Activated CD4-positive, CD25-positive, alpha-beta regulatory T cell treated with anti-CD3 and anti-CD28 coated beads, Interleukin-2, amount 50 U/mL, for 24 hours (primary cell): Measurements from ENCODE around the gene ADRA1B.
A peak's percentile ranks its signal among the peaks of the same experiment; 100 is the strongest.

Source experiments
- ATAC-seq, 2 donors: fragments of 150-1000 bp; cut with Tn5 transposase; one replicate each; pipeline ENCODE4 v1.10.0; 2021; ENCODE audit warnings: mild to moderate bottlenecking in 1 of 2, moderate library complexity in 1 of 2

The ADRA1B gene

DNA sequence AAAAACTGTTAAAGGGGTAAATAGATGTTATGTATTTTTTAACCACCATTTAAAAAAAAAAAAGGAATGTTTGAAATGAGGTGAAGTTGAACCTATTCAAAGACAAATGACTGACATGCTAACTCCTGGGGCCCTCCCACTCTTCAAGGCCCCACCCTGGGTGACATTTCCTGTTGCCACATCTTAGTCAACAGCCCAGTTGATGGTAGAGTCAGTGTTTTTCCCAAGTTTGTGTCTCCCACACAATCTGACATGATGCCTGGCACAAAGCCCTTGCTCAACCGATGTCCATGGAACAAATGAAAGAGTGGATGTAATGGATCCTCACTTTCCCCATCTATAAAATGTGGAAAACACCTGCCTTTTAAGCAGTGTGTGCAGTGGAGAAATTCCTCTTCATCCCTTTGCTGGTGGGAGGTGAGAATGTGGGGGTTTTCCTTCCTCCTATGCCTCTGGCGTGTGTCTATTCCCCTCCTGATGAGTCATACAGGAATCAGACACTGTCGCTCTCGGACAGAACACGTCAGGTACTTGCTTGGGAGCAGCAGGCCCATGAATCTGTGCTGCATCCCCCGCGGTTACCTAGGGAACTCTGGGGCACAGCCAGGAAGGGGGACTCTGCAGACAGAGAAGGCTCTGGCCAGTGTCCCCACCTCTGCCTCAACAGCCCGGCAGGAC lies 13.7 kb upstream of the ADRA1B start:
- ATAC-seq = no peak

DNA sequence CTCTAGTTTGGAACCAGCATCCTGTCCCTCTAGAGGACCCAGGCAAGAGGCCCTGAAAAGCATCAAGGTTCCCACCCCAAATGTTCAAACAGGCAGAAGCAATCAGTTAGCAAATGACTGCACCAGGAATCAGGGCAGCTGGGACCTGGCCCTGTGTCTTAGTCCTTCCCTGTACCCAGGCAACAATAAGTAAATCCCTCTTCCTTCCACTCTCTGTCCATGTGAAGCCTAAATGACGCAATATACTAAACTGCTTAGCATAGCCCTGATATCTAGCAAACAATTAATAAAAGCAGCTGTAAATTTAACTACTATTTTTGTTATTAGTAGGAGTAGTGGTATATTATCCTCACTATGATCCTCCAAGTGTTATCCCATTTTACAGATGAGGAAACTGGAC lies 13.2 kb upstream of the ADRA1B start:
- no peak for ATAC-seq

DNA sequence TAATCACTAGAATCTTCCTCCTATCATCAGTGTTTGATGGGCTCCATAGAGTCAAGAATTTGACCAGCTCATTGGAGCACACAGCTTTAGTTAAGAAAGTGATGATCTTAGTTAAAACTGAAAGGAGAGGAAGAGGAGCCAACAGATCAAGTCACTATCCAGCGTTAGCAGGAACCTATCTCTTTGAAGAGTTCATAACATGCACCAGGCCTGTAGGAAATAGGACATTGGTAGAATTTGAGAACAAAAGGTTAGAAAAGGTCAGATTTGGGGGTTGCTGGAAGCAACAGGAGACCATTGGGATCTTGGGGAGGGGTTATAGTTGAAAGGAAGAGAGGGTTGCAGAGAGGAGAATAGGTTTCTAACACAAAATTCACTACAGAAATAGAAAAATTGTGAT lies 11.4 kb upstream of the ADRA1B start:
- no peak for ATAC-seq

DNA sequence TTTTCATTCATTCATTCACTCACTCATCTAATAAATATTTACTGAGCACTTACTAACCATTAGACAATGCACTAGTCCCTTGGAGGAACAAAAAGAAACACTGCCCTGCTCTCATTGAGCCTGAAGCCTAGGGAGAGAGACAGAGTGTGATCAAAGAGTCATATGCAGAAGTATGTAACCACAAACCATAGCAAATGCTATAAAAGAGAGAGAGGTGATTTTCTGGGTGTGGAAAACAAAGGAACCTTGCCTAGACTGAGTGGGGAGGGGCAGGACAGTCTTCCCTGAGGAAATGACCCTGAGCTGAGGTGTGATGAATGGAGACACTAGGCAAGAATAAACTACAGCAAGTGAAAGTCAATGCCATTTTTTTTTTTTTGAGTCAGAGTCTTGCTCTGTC lies 10.8 kb upstream of the ADRA1B start:
- peak in 1 of 2 donors; percentile 32 for ATAC-seq

DNA sequence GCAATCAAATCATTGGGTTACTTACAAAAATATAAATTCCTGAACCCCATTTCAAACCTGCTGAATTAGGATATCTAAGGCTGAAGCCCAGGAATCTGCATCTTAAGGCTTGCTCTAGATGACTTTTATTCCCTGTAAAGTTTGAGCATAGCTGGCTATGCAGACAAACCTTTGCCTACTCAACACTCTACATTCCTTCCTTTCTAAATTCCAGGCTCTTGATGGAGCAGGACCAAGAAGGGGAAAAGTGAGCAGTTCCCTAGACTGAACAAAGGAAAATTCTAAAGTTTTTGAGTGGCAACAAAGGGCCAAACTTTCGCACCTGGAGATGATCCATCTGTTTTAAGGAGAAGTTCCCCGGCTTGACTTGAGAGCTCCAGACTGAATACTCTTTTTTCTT lies 9.8 kb upstream of the ADRA1B start:
- ATAC-seq = no peak

DNA sequence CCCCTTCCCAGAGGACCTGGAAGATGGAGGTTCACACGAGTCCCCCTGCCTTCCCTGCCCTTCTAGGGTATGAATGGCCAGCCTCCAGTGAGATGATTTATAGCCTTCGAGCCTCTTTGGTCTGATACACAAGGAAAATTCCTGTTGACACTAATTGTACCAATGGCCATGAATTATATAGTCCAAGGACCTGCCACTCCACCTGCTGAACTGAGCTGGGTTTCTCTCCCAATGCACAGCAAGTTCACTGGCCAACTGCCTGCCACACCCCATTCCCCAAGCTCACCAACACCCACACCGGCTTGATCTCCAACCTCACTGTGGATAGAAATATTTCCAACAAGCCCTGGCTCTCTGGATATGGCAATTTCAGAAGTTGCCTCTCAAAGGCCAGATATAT lies 9.3 kb upstream of the ADRA1B start:
- ATAC-seq = no peak

DNA sequence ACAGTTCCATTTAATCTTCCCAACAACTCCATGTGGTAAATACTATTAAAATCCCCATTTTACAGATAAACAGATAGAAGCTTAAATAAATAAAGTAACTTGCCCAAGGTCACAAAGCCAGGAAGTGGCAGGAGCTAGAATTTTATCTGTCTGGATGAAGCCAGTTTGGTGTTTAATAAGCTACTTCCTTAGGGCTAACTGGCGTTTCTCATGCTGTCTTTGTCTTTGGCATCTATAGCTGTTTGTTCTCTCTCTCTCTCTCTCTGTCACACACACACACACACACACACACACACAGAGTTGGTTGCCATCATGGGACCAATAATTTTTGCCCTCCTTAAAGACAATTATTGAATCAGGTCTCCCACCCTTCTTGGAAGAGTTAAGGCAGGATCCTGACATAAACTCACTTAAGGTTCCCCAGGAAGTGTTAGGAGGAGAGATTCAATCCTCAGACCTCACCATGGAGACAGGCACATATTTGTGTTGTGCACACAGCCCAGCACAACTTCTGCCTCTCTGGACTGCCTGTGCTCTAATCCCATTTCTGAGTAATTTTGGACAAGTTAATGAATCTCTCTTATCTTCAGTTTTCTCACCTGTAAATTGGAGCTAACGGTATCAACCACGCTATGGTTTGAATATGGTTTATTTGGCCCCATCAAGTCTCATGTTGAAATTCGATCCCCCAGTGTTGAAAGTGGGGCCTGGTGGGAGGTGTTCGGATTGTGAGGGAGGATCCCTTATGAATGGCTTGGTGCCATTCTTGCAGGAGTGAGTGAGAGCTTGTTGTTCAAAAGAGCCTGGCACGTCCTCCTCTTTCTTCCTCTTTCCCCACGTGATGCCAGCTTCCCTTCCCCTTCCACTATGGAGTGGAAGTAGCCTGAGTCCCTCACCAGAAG lies 8.3 kb upstream of the ADRA1B start:
- ATAC-seq = no peak

DNA sequence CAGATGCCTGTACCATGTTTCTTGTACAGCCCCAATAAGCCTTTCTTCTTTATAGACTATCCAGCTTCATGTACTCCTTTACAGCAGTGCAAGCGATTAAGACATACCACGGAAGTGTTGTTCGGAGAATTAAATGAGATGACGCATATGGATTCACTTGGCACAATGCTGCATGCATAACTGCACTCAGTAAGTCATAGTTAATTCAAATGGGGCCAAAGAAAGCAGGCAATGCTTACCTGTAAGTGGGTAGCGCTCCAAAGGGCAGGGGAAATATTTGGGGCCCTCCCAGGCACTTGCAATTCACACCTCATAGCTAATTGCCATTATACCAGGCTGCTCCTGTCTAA lies 7.7 kb upstream of the ADRA1B start:
- no peak for ATAC-seq

DNA sequence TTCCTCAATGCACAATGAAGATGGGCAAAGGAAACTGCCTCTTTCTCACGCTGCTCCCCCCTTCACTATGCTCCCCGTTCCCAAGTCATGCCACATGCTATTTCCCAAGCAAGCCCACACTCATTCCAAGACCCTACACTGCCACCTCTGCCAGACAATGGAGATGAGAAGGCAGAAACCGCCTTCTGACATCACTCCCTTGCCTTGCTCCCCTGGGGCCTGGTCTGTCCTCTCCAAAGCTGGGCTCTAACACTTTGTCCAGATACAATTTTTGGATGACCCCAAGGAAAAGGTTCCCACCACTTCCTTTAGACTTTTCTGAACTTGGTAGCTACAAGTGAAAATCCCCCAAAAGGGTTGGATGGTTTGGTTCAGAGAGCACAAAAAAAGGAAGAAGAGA lies 7.2 kb upstream of the ADRA1B start:
- ATAC-seq = no peak

DNA sequence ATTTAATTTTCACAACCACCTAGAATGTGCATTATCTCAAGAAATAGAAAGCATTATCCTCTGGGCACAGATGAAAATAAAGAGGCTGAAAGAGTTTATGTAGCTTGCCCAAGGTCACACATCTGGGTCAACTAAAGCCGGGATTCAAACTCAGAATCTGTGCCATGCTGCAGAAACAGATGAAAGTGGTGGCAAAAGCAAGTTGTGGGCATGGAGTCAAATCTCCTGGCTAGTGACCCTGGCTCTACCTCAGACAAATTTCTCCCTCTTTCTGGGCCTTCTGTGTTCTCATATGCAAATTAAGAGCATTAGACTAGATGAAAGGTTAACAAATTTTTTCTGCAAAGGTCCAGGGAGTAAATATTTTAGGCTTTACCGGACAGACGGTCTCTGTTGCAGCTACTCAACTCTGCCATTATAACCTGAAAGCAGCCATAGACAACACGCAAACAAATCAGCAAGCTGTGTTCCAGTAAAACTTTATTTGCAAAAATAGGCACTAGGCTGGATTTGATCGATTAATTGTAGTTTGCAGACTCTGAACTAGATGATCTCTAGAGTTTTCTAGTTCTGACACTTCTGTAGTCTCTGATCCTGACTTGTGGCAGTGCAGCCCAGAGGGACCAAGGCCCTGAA lies 6.0 kb upstream of the ADRA1B start:
- ATAC-seq = no peak

DNA sequence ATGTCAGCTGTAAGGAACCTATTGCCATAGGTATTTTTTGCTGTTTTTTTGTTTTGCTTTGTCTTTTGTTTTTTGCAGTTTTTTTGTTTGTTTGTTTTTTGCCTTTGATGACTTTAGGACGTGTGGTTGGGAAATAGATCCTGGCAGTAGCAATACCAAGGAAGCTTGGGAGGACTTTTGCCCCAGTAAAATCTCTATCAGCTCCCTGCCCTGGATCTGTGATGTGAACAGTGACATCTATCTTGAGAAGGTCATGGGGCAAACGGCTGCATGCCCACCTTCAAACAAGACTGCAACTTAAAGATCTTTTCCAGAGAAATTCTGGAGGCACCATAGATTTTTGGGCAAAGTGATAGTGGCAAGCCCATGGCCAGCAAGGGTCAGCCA lies 5.4 kb upstream of the ADRA1B start:
- no peak for ATAC-seq

DNA sequence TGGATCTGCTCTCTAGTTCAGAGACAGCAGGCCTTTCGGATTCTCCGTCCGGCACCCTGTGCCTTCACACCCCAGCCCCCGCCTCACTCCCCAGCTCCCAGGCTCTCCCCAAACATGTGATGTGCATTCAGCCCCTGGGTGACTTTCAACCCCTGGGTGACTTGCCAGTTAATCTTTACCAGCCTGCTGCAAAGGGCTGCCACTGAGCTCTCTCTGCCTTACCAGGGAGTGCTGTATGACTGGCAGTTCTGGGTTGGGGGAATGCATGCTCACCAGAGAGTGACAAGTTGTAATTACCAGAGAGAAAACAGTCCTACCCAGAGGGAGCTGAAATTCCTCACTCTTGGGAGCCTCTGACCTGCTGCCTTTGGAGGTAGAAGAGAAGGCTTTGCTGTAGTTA lies 4.9 kb upstream of the ADRA1B start:
- no peak for ATAC-seq

DNA sequence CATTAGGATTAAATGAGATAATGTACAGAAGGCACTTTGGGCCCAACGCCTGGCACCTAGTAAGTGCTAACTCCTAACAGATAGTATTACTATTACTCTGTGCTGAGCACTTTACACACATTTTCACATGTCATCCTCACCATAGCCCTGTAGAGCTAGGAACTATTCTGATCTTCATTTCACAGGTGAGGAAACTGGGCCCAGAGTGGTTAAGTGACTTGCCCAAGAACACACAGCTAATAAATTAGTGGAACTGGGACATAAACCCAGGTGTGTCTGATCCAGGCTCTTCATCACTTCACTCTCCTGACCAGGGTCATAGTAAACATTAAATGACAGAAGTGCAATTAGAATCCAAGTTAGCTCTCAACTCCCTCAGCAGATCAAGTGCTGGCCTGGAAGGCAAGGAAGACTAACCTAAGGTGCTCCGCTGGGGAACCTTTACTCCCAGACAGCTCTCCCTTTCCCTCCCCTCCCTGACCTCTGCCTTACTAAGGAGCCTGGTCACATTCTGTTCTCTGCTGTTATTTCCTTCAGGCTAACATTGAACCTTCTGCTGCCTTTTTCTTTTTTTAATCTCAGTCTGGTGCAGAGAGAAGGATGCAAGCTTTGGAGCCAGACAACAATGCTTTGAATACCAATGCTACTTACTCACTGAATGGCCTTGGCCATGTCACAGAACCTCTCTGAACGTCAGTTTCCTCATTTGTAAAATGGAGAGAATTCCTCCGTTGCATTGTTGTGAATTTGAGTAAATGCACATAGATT lies 4.1 kb upstream of the ADRA1B start:
- ATAC-seq = no peak

DNA sequence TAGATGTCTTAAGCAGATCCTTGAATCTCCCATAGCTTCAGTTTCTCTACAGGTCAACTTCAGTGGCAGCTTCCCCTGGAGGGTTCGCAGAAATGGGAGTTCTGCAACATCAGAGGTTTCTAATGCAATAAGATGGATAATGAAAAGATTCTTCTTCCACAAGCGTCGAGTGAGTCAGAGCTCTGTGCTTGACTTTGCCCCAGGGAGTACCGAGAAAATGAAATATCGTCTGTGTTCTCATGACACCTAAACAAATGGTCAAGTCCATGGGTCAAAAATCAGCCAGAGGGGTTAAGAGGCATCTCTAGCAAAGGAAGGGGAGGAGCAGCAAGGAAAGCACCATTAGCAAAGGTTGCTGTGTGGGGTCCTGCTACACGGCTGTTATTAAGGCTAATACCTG lies 3.2 kb upstream of the ADRA1B start:
- no peak for ATAC-seq

DNA sequence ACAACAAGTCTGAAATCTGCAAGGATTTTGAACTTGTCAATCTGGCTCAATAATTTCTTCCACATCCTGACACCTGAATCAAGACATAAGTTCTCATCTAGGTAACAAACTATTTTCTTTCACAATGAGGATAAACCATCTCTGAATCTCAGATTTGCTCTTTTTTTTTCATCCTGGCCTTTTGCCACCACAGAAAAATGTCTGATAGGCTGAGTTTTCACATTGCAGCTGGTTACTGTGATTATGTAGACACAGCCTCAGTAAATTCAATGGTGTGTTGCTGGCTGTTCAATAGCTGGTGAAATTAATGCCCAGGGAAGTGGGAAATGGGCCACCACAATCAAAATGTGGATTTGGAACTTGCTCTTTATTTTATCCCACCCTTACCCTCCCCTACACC lies 2.8 kb upstream of the ADRA1B start:
- ATAC-seq = no peak

DNA sequence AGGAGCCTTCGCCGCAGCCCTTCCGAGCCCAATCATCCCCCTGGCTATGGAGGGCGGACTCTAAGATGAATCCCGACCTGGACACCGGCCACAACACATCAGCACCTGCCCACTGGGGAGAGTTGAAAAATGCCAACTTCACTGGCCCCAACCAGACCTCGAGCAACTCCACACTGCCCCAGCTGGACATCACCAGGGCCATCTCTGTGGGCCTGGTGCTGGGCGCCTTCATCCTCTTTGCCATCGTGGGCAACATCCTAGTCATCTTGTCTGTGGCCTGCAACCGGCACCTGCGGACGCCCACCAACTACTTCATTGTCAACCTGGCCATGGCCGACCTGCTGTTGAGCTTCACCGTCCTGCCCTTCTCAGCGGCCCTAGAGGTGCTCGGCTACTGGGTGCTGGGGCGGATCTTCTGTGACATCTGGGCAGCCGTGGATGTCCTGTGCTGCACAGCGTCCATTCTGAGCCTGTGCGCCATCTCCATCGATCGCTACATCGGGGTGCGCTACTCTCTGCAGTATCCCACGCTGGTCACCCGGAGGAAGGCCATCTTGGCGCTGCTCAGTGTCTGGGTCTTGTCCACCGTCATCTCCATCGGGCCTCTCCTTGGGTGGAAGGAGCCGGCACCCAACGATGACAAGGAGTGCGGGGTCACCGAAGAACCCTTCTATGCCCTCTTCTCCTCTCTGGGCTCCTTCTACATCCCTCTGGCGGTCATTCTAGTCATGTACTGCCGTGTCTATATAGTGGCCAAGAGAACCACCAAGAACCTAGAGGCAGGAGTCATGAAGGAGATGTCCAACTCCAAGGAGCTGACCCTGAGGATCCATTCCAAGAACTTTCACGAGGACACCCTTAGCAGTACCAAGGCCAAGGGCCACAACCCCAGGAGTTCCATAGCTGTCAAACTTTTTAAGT lies 819 bp downstream of the ADRA1B start:
- ATAC-seq = no peak

DNA sequence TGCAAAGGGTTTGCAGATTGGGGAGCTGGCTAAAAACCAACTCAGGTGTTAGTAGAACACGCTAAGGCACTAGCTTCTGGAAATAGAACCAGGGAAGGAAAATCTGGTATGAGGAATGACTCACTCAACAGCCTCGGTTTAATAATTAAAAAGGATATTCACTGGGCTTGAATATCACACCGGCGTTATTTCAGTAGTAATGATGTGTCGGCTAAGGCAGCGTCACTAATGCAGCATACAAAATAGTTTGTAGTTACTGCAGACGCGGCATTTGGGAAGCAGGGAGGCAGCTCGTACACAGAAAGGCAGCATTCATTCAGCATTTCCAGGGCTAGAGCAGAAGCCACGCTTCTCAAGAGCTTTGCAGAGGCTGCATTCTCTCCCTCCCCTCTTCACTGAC lies 1.7 kb downstream of the ADRA1B start:
- ATAC-seq = no peak

DNA sequence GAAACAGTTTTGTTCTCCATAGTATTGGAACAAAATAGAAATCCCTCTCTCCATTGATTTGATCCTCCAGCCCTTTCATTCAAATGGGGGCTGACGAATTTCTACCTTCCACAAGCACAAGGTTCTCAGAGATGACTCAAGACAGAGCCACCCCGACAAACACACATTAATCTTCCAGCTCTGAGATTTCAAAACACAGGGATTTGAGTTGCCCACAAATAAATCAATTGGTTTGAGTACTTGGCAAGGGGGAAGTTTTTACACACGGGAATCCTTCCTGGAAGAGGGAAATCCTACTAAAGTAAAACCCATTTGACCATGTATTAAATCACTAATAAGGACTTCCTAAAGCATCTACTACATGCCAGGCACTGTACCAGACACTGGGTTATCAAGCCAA lies 5.4 kb downstream of the ADRA1B start:
- ATAC-seq = no peak

DNA sequence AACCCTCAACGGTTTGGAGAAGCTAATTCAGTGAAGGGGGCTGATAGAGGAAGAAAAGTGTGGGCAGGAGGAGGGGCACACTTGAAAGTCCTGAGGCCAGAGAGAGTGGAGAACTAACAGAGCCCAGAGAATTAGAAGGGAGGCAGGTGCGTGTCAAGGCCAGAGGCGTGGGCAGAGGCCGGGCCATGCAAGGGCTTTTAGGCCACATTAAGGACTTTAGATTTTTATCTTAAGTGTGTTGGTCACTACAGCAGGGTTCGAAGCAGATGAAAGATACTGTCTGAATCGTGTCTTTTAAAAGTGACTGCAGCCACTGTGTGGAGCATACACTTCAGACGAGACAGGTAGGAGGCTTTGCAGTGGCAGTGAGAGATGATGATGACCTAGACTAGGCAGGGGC lies 6.7 kb downstream of the ADRA1B start:
- no peak for ATAC-seq

DNA sequence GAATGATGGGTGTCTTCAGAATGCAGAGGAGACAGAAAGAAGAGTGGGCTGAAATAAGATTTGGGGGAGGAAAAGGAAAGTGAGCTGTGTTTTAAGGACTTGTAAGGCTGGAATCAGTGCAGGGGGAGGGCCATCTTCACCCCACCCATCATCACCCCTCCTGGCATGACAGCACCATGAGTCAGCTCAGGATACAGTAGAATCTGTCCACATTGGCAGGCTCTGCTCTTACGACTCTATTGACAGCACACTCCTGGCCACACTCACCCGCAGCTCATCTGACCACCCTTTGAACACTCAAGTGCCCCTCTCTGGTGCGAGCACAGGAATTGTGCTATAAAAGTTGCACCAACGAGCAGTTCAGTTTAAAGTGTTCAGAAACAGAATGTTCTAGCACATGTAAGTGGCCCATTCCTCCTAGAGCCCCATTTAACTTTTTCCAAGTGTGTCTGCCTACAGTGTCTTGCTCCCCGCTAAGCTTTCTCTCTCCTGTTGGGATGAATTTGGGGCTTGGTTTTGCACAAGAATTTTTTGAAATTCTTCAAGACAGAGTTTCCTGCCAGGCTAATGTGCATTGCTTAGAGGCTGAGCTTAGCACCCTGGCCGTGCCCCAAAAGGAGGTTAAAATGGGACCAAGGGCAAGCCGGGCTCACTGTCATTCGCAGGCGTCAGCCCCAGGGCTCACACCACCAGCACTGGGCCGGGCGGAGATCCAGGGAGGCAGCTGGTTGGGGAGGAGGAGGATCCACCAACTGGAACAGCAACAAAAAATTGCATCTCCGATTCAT lies 12.0 kb downstream of the ADRA1B start:
- no peak for ATAC-seq

DNA sequence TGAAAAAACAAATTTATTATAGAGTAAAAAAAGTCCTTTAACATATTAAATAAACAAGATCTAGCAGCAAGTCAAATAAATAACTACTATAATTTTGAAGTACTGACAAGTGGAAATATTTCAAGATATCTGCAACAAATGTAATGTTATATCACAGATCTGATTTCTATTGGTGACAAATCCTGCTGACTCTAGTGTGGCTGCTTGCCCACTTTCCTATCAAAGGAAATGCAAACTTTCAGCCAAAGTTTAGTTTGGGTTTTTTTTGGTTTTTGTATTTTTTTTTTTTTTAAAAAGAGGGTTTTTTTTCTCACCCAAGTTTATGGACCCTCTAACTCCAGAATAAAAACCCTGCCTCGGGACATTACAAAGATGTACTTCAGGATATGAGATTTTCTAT lies 12.9 kb downstream of the ADRA1B start:
- ATAC-seq = no peak
